Fibroblast of the conjunctiva (primary cell): ENCODE data around the gene ARF3.
A peak's percentile ranks its signal among the peaks of the same experiment; 100 is the strongest.
"Not testable (repeated sequence)": the region's sequence is repeated elsewhere in the genome, so short reads cannot be mapped to it uniquely, and the experiment has no call there.

Experiments
- DNase-seq: peaks from one replicate; pipeline ENCODE4 v3.0.0-alpha.2; 2010; ENCODE audit warnings: low read depth

Gene ARF3

GRCh38 chr12:48929551-48929950 is 27.7 kb downstream of the ARF3 start:
- no peak for DNase-seq

GRCh38 chr12:48927261-48927660 is 30.0 kb downstream of the ARF3 start:
- DNase-seq = no peak

- peak; percentile 24 for DNase-seq
These were observed 31.8 kb downstream of the ARF3 start, which contains the start of gene FKBP11 for GRCh38 chr12:48925304-48926011. TSS of gene FKBP11 (minus strand) at chr12:48925492. CDS start at chr12:48925428, 64 bp downstream.

- DNase-seq = no peak
These were observed 32.5 kb downstream of the ARF3 start for GRCh38 chr12:48924617-48925303.

- DNase-seq = no peak
These were observed 34.2 kb downstream of the ARF3 start for GRCh38 chr12:48923117-48923516.

DNA sequence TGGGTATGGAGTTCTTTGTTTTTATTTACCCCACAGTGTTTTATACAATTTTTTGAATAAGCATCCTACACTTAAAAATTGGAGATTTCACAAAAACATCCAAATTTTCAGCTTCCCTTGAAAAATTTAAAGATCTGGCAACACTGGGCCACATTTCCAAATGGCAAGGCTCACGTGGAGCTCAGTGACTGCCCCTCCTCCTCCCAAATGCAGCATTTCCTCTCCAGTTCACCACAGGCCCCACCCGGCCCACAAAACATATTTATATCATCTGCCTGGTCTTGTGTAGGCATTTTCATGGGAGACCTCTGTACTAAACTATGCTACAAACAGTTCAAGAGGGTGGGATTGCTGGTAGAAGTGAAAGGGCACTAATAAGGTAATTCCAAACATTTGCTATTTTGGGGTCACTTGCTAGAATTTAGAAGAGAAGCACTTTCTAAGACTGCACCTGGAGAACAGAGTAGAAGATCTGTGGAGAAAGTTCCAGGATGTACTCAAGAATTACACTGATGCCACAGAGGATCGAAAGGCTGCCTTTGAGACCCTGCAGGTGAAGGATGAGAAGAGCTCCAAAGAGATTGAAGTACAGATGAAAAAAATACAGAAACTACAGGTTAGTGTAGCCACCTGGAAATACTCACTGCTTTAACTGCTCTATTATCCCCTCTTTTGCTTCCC is 39.3 kb downstream of the ARF3 start:
- no peak for DNase-seq

DNA sequence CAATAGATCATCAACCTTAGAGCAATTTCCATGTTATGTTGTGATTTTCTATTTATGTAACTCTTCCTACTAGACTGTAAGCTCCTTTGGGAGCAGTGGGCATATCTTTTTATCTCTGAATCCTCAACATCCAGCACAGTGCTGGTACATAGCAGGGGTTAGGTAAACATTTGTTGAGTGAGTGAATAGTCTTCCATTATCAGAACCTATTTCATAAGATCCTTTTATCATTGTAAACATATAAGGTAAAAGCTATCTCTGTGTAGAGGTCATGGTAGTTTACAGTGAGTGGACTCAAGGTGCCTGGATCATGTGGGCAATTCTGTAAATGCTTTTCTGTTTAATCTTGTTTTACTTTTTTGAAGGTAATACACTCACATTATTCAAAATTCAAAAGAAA is 47.1 kb downstream of the ARF3 start:
- no peak for DNase-seq

- DNase-seq = not testable (repeated sequence)
These were observed 47.6 kb downstream of the ARF3 start for GRCh38 chr12:48909698-48910097.

DNA sequence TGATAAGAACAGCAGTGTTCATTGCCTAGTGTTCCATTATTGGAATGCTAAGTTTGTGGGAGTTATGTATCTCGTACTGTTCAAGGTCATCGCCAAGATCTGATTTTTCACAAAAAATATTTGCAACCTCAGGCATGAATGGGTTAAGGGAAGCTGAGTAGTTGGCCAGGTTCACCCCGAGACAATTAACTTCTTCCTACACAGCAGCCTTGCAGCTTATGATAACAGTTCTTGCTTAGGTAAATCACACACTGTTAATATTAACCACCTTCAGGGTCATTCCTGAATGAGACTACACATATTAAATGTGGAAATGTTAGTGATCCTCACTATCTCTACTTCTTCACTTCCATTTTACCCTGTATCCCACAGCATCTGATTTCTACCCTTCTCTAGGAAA is 50.0 kb downstream of the ARF3 start:
- no peak for DNase-seq

DNA sequence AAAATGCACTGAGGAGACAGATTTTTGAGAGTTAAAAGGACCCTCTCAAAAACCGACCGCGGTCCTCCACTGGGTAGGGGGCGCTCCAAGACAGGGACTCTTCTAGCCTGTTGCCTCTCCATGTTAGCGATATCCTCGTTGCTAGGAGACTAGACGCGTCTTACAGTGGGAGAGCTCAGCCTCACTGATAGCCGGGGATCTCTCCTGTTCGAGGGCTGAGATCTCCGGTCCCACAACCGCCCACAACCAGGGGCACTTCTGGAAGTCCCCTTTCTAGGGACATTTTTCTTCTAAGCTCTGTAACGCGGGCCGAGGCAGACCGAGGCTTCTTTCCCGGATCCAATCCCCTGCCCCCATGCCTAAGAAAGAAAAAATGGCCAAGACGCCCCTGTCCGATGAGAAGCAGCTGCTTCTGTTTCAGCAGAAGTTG is 53.3 kb downstream of the ARF3 start:
- DNase-seq = peak; percentile 84

GRCh38 chr12:48903363-48903981 is 53.8 kb downstream of the ARF3 start:
- no peak for DNase-seq

GRCh38 chr12:48901278-48901677 is 56.0 kb downstream of the ARF3 start:
- DNase-seq = no peak

GRCh38 chr12:48899651-48900050 is 57.6 kb downstream of the ARF3 start:
- no peak for DNase-seq

DNA sequence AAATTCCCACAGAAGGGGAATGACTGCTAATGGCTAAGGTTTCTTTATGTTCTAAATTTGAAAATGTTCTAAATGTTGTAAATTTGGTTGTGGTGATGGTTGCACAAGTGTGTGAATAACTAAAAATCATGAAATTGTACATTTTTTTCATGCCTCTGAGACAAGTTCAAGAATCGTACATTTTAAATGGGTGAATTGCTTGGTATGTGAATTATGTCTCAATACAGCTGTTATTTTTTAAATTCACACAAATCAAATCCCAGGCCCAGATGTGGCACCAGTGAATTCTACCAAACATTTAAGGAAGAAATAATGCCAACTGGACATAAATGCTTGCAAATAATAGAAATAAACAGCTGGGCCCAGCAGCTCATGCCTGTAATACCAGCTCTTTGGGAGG is 63.0 kb downstream of the ARF3 start:
- no peak for DNase-seq

- peak; percentile 36 for DNase-seq
These were observed 66.4 kb downstream of the ARF3 start for GRCh38 chr12:48890657-48891418.

GRCh38 chr12:48889679-48890078 is 67.6 kb downstream of the ARF3 start:
- DNase-seq = no peak
